Natural killer cell (primary cell): ENCODE data around the gene SRC. TPM values are rescaled to one million over a fixed set of nuclear protein-coding genes. Genes with fewer than 3 reads are reported as not detected.

ENCODE experiments used
- ATAC-seq, 3 donors: fragments of 150-1000 bp in 2 of 3; fragments of 200-7000 bp in 1 of 3; cut with Tn5 transposase; 1 replicate in 1 of 3; 2 replicates in 2 of 3; pipeline ENCODE4 v1.10.0; 2021; ENCODE audit warnings: mild to moderate bottlenecking in 2 of 3, moderate library complexity in 2 of 3
- DNase-seq, 2 donors: peaks; one replicate each; pipeline versions ENCODE4 v3.0.0 to v3.0.0-alpha.2; 2013 to 2021; ENCODE audit warnings: mixed read lengths in 1 of 2
- H3K27ac ChIP-seq: one replicate; pipeline ENCODE4 v1.5.1; 2013; ENCODE audit warnings: mild to moderate bottlenecking, low read length
- H3K27me3 ChIP-seq: one replicate; pipeline ENCODE4 v1.6.1; 2013; ENCODE audit warnings: low read length; ENCODE audit not compliant: control insufficient read depth, insufficient read depth
- H3K36me3 ChIP-seq: one replicate; pipeline ENCODE4 v1.6.1; 2013; ENCODE audit warnings: low read length; ENCODE audit not compliant: control insufficient read depth, insufficient read depth
- H3K4me1 ChIP-seq: one replicate; pipeline ENCODE4 v1.6.1; 2013; ENCODE audit warnings: low read length; ENCODE audit not compliant: control insufficient read depth, insufficient read depth
- H3K4me3 ChIP-seq: one replicate; pipeline ENCODE4 v1.5.1; 2013; ENCODE audit warnings: low read length
- H3K9me3 ChIP-seq: one replicate; pipeline ENCODE4 v1.6.1; 2013; ENCODE audit warnings: low read length; ENCODE audit not compliant: control insufficient read depth, insufficient read depth
- H3K27ac Mint-ChIP-seq, 2 donors: one replicate each; pipeline ENCODE4 v1.8.0; 2022; ENCODE audit warnings: mild to moderate bottlenecking in 2 of 2, mixed read lengths in 2 of 2, moderate library complexity in 1 of 2
- H3K27me3 Mint-ChIP-seq, 2 donors: one replicate each; pipeline ENCODE4 v1.8.0; 2022; ENCODE audit warnings: low read depth in 2 of 2, mixed read lengths in 2 of 2
- H3K36me3 Mint-ChIP-seq: one replicate; pipeline ENCODE4 v1.8.0; 2022; ENCODE audit warnings: mixed read lengths
- H3K4me1 Mint-ChIP-seq, 2 donors: one replicate each; pipeline ENCODE4 v1.8.0; 2022; ENCODE audit warnings: mixed read lengths in 2 of 2
- H3K4me3 Mint-ChIP-seq: one replicate; pipeline ENCODE4 v1.8.0; 2022; ENCODE audit warnings: mild to moderate bottlenecking, moderate library complexity, mixed read lengths
- H3K9me3 Mint-ChIP-seq, 2 donors: one replicate each; pipeline ENCODE4 v1.8.0; 2022; ENCODE audit warnings: mixed read lengths in 2 of 2
- WGBS: methylation state at CpG from one replicate; pipeline ENCODE4 v1.1.7; 2013; ENCODE audit warnings: missing lambda C conversion rate; ENCODE audit not compliant: insufficient coverage; 5-methylcytosine and 5-hydroxymethylcytosine counted together
- intact Hi-C: fragments of 100-400 bp; cut with micrococcal nuclease; formaldehyde crosslinking; loops from one replicate; pipeline ENCODE4 v1.14.2; 2022
- total RNA-seq, 4 donors: library from RNA; stranded (reverse); fragments of 120-200 nt in 1 of 4; gene quantifications; one replicate each; pipeline versions ENCODE4 v1.2.3 to v1.2.4, GENCODE V29; 2013 to 2022
- TF ChIP-seq, protein P1 (sequence below): fragments of 200-600 bp; IDR thresholded peaks from one replicate; pipeline ENCODE4 v1.8.0; 2022; ENCODE audit warnings: antibody characterized with exemption

Gene SRC
- total RNA-seq, 3 donors from 2014 or later (not counting 1 experiment from before 2014, with no cell fraction given), result 2.3 to 15.6 (median 10.5) TPM

DNA sequence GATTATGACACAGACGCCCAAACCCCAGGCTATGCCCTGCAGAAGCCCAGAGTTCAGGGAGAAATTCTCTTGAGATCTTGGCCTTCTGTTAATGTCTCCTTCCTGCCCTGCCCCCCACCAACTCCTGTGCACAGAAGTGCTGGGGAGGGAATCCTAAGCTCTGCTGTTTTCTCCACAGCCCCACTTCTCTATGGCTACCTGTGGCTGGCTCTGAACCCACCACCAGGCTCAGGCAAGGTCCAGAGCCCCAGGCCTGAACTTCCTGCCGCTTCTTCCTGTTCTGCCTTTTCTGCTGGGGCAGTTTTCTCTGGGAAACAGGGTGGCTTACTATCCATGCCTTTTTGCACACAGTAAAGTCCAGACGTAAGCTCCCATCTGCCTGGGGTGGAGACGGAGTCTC is 97.7 kb downstream of the SRC start:
- no peaks in the 10 kb centered on the region for H3K27me3 ChIP-seq
- 89% methylated on average over 4 of the region's 4 CpGs for WGBS
- ATAC-seq, result no peak
- intact Hi-C loops, result no loop called here
- H3K4me1 ChIP-seq, result no peaks in the 10 kb centered on the region
- H3K27me3 Mint-ChIP-seq, result no peaks in the 10 kb centered on the region
- H3K9me3 Mint-ChIP-seq, result no peaks in the 10 kb centered on the region
- TF ChIP-seq, protein P1, sequence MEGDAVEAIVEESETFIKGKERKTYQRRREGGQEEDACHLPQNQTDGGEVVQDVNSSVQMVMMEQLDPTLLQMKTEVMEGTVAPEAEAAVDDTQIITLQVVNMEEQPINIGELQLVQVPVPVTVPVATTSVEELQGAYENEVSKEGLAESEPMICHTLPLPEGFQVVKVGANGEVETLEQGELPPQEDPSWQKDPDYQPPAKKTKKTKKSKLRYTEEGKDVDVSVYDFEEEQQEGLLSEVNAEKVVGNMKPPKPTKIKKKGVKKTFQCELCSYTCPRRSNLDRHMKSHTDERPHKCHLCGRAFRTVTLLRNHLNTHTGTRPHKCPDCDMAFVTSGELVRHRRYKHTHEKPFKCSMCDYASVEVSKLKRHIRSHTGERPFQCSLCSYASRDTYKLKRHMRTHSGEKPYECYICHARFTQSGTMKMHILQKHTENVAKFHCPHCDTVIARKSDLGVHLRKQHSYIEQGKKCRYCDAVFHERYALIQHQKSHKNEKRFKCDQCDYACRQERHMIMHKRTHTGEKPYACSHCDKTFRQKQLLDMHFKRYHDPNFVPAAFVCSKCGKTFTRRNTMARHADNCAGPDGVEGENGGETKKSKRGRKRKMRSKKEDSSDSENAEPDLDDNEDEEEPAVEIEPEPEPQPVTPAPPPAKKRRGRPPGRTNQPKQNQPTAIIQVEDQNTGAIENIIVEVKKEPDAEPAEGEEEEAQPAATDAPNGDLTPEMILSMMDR, result no peak
- H3K27ac Mint-ChIP-seq, result no peak overlapping the region
- no peak overlapping the region for H3K27ac ChIP-seq
- no peak for DNase-seq
- H3K9me3 ChIP-seq, result no peaks in the 10 kb centered on the region
- no peaks in the 10 kb centered on the region for H3K4me1 Mint-ChIP-seq
- no peak overlapping the region for H3K4me3 ChIP-seq
- H3K36me3 ChIP-seq, result no peaks in the 10 kb centered on the region
- no peak overlapping the region for H3K4me3 Mint-ChIP-seq
- H3K36me3 Mint-ChIP-seq, result no peaks in the 10 kb centered on the region

DNA sequence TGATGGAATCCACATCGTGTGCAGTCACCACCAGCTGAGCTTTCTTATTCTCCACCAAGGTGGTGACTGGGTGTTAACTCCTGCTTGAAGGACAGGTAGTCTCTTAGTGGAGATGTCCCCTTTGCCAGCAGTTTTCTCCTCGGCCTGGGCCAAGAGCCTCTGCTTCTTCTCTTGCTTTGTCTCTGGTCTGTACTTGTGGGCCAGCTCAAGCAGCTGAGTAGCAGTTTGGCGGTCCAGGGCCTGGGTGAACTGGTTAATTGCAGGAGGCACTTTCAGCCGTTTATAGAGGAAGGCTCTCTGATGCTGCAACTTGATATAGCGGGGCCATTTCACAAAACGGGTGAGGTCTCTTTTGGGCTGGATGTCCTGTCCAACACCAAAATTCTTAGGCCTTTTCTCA is 99.1 kb downstream of the SRC start:
- Mint-ChIP-seq H3K4me1 (no peaks in the 10 kb centered on the region), H3K27ac (no peak overlapping the region), H3K27me3 (no peaks in the 10 kb centered on the region), H3K36me3 (no peaks in the 10 kb centered on the region), H3K9me3 (no peaks in the 10 kb centered on the region), H3K4me3 (no peak overlapping the region)
- no peak for DNase-seq
- no peaks in the 10 kb centered on the region for H3K36me3 ChIP-seq
- no peaks in the 10 kb centered on the region for H3K4me1 ChIP-seq
- no peak overlapping the region for H3K27ac ChIP-seq
- ATAC-seq, result no peak
- H3K4me3 ChIP-seq, result no peak overlapping the region
- no peaks in the 10 kb centered on the region for H3K27me3 ChIP-seq
- intact Hi-C loops, result no loop called here
- H3K9me3 ChIP-seq, result no peaks in the 10 kb centered on the region
- TF ChIP-seq, protein P1, result no peak
- WGBS, result 88% methylated on average over 6 of the region's 6 CpGs

- Histone ChIP-seq H3K4me3 (no peak overlapping the region), H3K9me3 (no peaks in the 10 kb centered on the region), H3K36me3 (no peaks in the 10 kb centered on the region), H3K27me3 (no peaks in the 10 kb centered on the region), H3K4me1 (no peaks in the 10 kb centered on the region), H3K27ac (no peak overlapping the region)
- intact Hi-C loops, result no loop called here
- no peak for ATAC-seq
- Mint-ChIP-seq H3K27me3 (no peaks in the 10 kb centered on the region), H3K27ac (no peak overlapping the region), H3K4me1 (no peaks in the 10 kb centered on the region), H3K9me3 (no peaks in the 10 kb centered on the region), H3K36me3 (no peaks in the 10 kb centered on the region), H3K4me3 (no peak overlapping the region)
- TF ChIP-seq, protein P1, result no peak
- 88% methylated on average over 5 of the region's 5 CpGs for WGBS
- no peak for DNase-seq
Measured at GRCh38 chr20:37446286-37447032, 100.5 kb downstream of the SRC start.

- Mint-ChIP-seq H3K27ac (no peak overlapping the region), H3K4me1 (no peaks in the 10 kb centered on the region), H3K27me3 (no peaks in the 10 kb centered on the region), H3K4me3 (no peak overlapping the region), H3K36me3 (no peaks in the 10 kb centered on the region), H3K9me3 (no peaks in the 10 kb centered on the region)
- Histone ChIP-seq H3K36me3 (no peaks in the 10 kb centered on the region), H3K9me3 (no peaks in the 10 kb centered on the region), H3K4me3 (no peak overlapping the region), H3K27ac (no peak overlapping the region), H3K27me3 (no peaks in the 10 kb centered on the region), H3K4me1 (no peaks in the 10 kb centered on the region)
- no peak for ATAC-seq
- no peak for DNase-seq
- TF ChIP-seq, protein P1, result no peak
- WGBS, result 88% methylated on average over 3 of the region's 3 CpGs
- intact Hi-C loops, result no loop called here
Measured at GRCh38 chr20:37447688-37448087, 101.7 kb downstream of the SRC start.
